Loucy (cell line): ENCODE measurements around the gene SMYD5.

ENCODE experiments used
- CTCF ChIP-seq: fragments of 200-600 bp; sonication (generic); conservative IDR thresholded peaks from 2 replicates; pipeline ENCODE4 v1.5.1; 2014; ENCODE audit warnings: mild to moderate bottlenecking, antibody characterized with exemption, low read length
- EZH2phosphoT487 ChIP-seq: fragments of 200-600 bp; IDR thresholded peaks from 2 replicates; pipeline ENCODE4 v1.6.1; 2018; ENCODE audit warnings: antibody characterized with exemption, mild to moderate bottlenecking, moderate library complexity, borderline replicate concordance

GRCh38 chr2:73210019-73210418 is 4.0 kb upstream of the SMYD5 start:
- TF ChIP-seq CTCF = no peak
- TF ChIP-seq EZH2phosphoT487 = no peak
